Neural progenitor cell (in vitro differentiated cells): ENCODE results near the gene ATP13A5. TPM values are rescaled to one million over a fixed set of nuclear protein-coding genes. Genes with fewer than 3 reads are reported as not detected.

Source experiments
- DNase-seq: peaks from one replicate; pipeline ENCODE4 v3.0.0-alpha.2; 2016; ENCODE audit warnings: low spot score
- H2AFZ ChIP-seq: fragments of 200-600 bp; sonication (generic); replicated peaks from 2 replicates; pipeline ENCODE4 v1.6.1; 2016; ENCODE audit warnings: antibody characterized with exemption
- H3F3A ChIP-seq: fragments of 200-600 bp; sonication (generic); 2 replicates; pipeline ENCODE4 v1.6.1; 2016; ENCODE audit warnings: antibody characterized with exemption, low read depth
- H3K27ac ChIP-seq: fragments of 200-600 bp; sonication (generic); 2 replicates; pipeline ENCODE4 v1.5.1; 2016; ENCODE audit warnings: mild to moderate bottlenecking
- H3K27me3 ChIP-seq: fragments of 200-600 bp; sonication (generic); 2 replicates; pipeline ENCODE4 v1.6.1; 2016; ENCODE audit warnings: mild to moderate bottlenecking, moderate library complexity
- H3K36me3 ChIP-seq: fragments of 200-600 bp; sonication (generic); 2 replicates; pipeline ENCODE4 v1.5.1; 2016
- H3K4me1 ChIP-seq: fragments of 200-600 bp; sonication (generic); 2 replicates; pipeline ENCODE4 v1.6.1; 2016; ENCODE audit warnings: mixed run types
- H3K4me2 ChIP-seq: fragments of 200-600 bp; sonication (generic); 2 replicates; pipeline ENCODE4 v1.6.1; 2016
- H3K4me3 ChIP-seq: fragments of 200-600 bp; sonication (generic); 2 replicates; pipeline ENCODE4 v1.5.1; 2016
- H3K79me2 ChIP-seq: fragments of 200-600 bp; sonication (generic); 2 replicates; pipeline ENCODE4 v1.6.1; 2016; ENCODE audit warnings: low read depth
- H3K9ac ChIP-seq: fragments of 200-600 bp; sonication (generic); 2 replicates; pipeline ENCODE4 v1.6.1; 2016
- H3K9me3 ChIP-seq: fragments of 200-600 bp; sonication (generic); 2 replicates; pipeline ENCODE4 v1.5.1; 2016; ENCODE audit warnings: low read depth
- H4K20me1 ChIP-seq: fragments of 200-600 bp; sonication (generic); 2 replicates; pipeline ENCODE4 v1.6.1; 2016; ENCODE audit warnings: low read depth
- H3K27ac Mint-ChIP-seq: 3 replicates; pipeline ENCODE4 v1.8.0; 2021; ENCODE audit warnings: mixed read lengths
- H3K27me3 Mint-ChIP-seq: 2 replicates; pipeline ENCODE4 v1.8.0; 2022; ENCODE audit warnings: low read depth, mild to moderate bottlenecking, inconsistent platforms, moderate library complexity, mixed read lengths; ENCODE audit not compliant: insufficient read depth
- H3K36me3 Mint-ChIP-seq: 3 replicates; pipeline ENCODE4 v1.8.0; 2021; ENCODE audit warnings: mixed read lengths
- H3K4me1 Mint-ChIP-seq: 3 replicates; pipeline ENCODE4 v1.8.0; 2021; ENCODE audit warnings: mixed read lengths
- H3K4me3 Mint-ChIP-seq: 3 replicates; pipeline ENCODE4 v1.8.0; 2021; ENCODE audit warnings: mild to moderate bottlenecking, moderate library complexity, mixed read lengths
- H3K9me3 Mint-ChIP-seq: 3 replicates; pipeline ENCODE4 v1.8.0; 2020; ENCODE audit warnings: mixed read lengths
- CTCF ChIP-seq: fragments of 200-600 bp; sonication (generic); IDR thresholded peaks from 2 replicates; pipeline ENCODE4 v1.5.1; 2017; ENCODE audit warnings: antibody characterized with exemption, mild to moderate bottlenecking
- EZH2 ChIP-seq: fragments of 200-600 bp; sonication (generic); IDR thresholded peaks from 2 replicates; pipeline ENCODE4 v1.6.1; 2017; ENCODE audit warnings: antibody characterized with exemption, mild to moderate bottlenecking, moderate library complexity
- EZH2phosphoT487 ChIP-seq: fragments of 200-600 bp; sonication (generic); IDR thresholded peaks from 2 replicates; pipeline ENCODE4 v1.6.1; 2017; ENCODE audit warnings: antibody characterized with exemption
- total RNA-seq: library from RNA; depleted of rRNA; stranded (reverse); fragments of >200 nt; gene quantifications from 2 replicates; pipeline ENCODE4 v1.2.3, GENCODE V29; 2015; ENCODE audit warnings: low replicate concordance

Gene ATP13A5
- total RNA-seq, 1 donor from 2014 or later = not detected

GRCh38 chr3:193335031-193335430 lies 43.5 kb downstream of the ATP13A5 start:
- Mint-ChIP-seq H3K27me3 (no peaks in the 10 kb centered on the region), H3K36me3 (no peaks in the 10 kb centered on the region), H3K4me3 (no peak overlapping the region), H3K4me1 (no peaks in the 10 kb centered on the region), H3K9me3 (peaks cover 5% of the 10 kb centered on the region), H3K27ac (no peak overlapping the region)
- no peaks in the 10 kb centered on the region for H3K4me1 ChIP-seq
- H3K36me3 ChIP-seq = no peaks in the 10 kb centered on the region
- no peaks in the 10 kb centered on the region for H3K9me3 ChIP-seq
- no peak overlapping the region for H2AFZ ChIP-seq
- no peak overlapping the region for H3K27ac ChIP-seq
- H3K27me3 ChIP-seq = no peaks in the 10 kb centered on the region
- H3K9ac ChIP-seq = no peak overlapping the region
- H3K4me2 ChIP-seq = no peak overlapping the region
- DNase-seq = no peak
- no peaks in the 10 kb centered on the region for H3F3A ChIP-seq
- no peak overlapping the region for H3K4me3 ChIP-seq
- no peaks in the 10 kb centered on the region for H4K20me1 ChIP-seq
- TF ChIP-seq EZH2 (no peak), EZH2phosphoT487 (no peak), CTCF (no peak)
- H3K79me2 ChIP-seq = no peaks in the 10 kb centered on the region

GRCh38 chr3:193333229-193333628 lies 45.3 kb downstream of the ATP13A5 start:
- no peak overlapping the region for H3K27ac Mint-ChIP-seq
- no peak for DNase-seq

GRCh38 chr3:193330555-193331204 lies 47.9 kb downstream of the ATP13A5 start:
- Histone ChIP-seq H3F3A (no peaks in the 10 kb centered on the region), H4K20me1 (no peaks in the 10 kb centered on the region), H3K79me2 (no peaks in the 10 kb centered on the region), H3K4me2 (no peak overlapping the region), H2AFZ (no peak overlapping the region), H3K9me3 (no peaks in the 10 kb centered on the region), H3K4me1 (no peaks in the 10 kb centered on the region), H3K9ac (no peak overlapping the region), H3K4me3 (no peak overlapping the region), H3K27me3 (no peaks in the 10 kb centered on the region), H3K27ac (no peak overlapping the region), H3K36me3 (no peaks in the 10 kb centered on the region)
- TF ChIP-seq EZH2 (no peak), CTCF (no peak), EZH2phosphoT487 (no peak)
- no peaks in the 10 kb centered on the region for H3K27me3 Mint-ChIP-seq
- H3K9me3 Mint-ChIP-seq = no peaks in the 10 kb centered on the region
- no peaks in the 10 kb centered on the region for H3K36me3 Mint-ChIP-seq
- H3K4me3 Mint-ChIP-seq = no peak overlapping the region
- no peak for DNase-seq
- no peaks in the 10 kb centered on the region for H3K4me1 Mint-ChIP-seq
- H3K27ac Mint-ChIP-seq = no peak overlapping the region

More at GRCh38 chr3:193333229-193333628, 45.3 kb downstream of the ATP13A5 start:
- no peaks in the 10 kb centered on the region for H3F3A ChIP-seq
- TF ChIP-seq EZH2phosphoT487 (no peak), CTCF (no peak), EZH2 (no peak)
- no peaks in the 10 kb centered on the region for H4K20me1 ChIP-seq
- Mint-ChIP-seq H3K36me3 (no peaks in the 10 kb centered on the region), H3K27me3 (no peaks in the 10 kb centered on the region), H3K4me3 (no peak overlapping the region), H3K4me1 (no peaks in the 10 kb centered on the region), H3K9me3 (peaks cover 5% of the 10 kb centered on the region)
- H3K4me2 ChIP-seq = no peak overlapping the region
- H3K4me3 ChIP-seq = no peak overlapping the region
- H3K27me3 ChIP-seq = no peaks in the 10 kb centered on the region
- no peaks in the 10 kb centered on the region for H3K4me1 ChIP-seq
- no peaks in the 10 kb centered on the region for H3K9me3 ChIP-seq
- no peaks in the 10 kb centered on the region for H3K36me3 ChIP-seq
- H2AFZ ChIP-seq = no peak overlapping the region
- no peak overlapping the region for H3K27ac ChIP-seq
- no peak overlapping the region for H3K9ac ChIP-seq
- no peaks in the 10 kb centered on the region for H3K79me2 ChIP-seq
